SK-N-SH (cell line): ENCODE measurements around the gene BMF. TPM values are rescaled to one million over a fixed set of nuclear protein-coding genes. Genes with fewer than 3 reads are reported as not detected.

ENCODE experiments used
- CTCF ChIA-PET: fragments of 300-600, 350-600 bp; formaldehyde crosslinking; extraction: SDS; loops from one replicate; lab custom pipeline; 2021; lab: Yijun Ruan, JAX
- POLR2A ChIA-PET: fragments of 350-600 bp; sonication (Branson Sonifier 250); formaldehyde crosslinking; extraction: SDS; loops from one replicate; lab custom pipeline; 2020; ENCODE audit warnings: antibody characterized with exemption, inconsistent platforms; lab: Yijun Ruan, JAX
- DNase-seq: peaks from one replicate; pipeline ENCODE4 v3.0.0; 2012
- H2AFZ ChIP-seq: fragments of 200-600 bp; sonication (generic); 2 replicates; pipeline ENCODE4 v1.8.1; 2016; ENCODE audit warnings: antibody characterized with exemption, mild to moderate bottlenecking, low read depth
- H3F3A ChIP-seq: fragments of 200-600 bp; sonication (generic); replicated peaks from 2 replicates; pipeline ENCODE3; 2016; ENCODE audit warnings: antibody characterized with exemption, mild to moderate bottlenecking; ENCODE audit not compliant: insufficient read depth
- H3K27ac ChIP-seq, 2 experiments: fragments of 200-500 bp in 1 of 2; fragments of 200-600 bp in 1 of 2; sonication (Bioruptor generic) in 1 of 2; sonication (generic), shearing (Covaris generic) in 1 of 2; 2 replicates each; pipeline versions ENCODE4 v1.5.1 to v1.6.1; 2014 to 2016; ENCODE audit warnings: low read depth in 2 of 2, inconsistent platforms in 1 of 2, low read length in 1 of 2, mild to moderate bottlenecking in 1 of 2, mixed read lengths in 1 of 2
- H3K27me3 ChIP-seq: fragments of 200-600 bp; sonication (generic), shearing (Covaris generic); 2 replicates; pipeline ENCODE4 v1.6.1; 2016; ENCODE audit warnings: mixed run types; ENCODE audit not compliant: insufficient read depth
- H3K36me3 ChIP-seq, 2 experiments: fragments of 200-500 bp in 1 of 2; fragments of 200-600 bp in 1 of 2; sonication (Bioruptor generic) in 1 of 2; sonication (generic) in 1 of 2; replicated peaks in 1 of 2; 2 replicates each; pipeline versions ENCODE3 to v1.5.1; 2014 to 2016; ENCODE audit warnings: low read length in 1 of 2, mild to moderate bottlenecking in 1 of 2; ENCODE audit not compliant: insufficient read depth in 2 of 2, control insufficient read depth in 1 of 2
- H3K4me1 ChIP-seq, 2 experiments: fragments of 200-500 bp in 1 of 2; fragments of 200-600 bp in 1 of 2; sonication (Bioruptor generic) in 1 of 2; sonication (generic), shearing (Covaris generic) in 1 of 2; 2 replicates each; pipeline versions ENCODE4 v1.5.1 to v1.6.1; 2014 to 2016; ENCODE audit warnings: low read depth in 1 of 2, low read length in 1 of 2, mixed run types in 1 of 2; ENCODE audit not compliant: insufficient read depth in 2 of 2, control insufficient read depth in 1 of 2
- H3K4me2 ChIP-seq: fragments of 200-600 bp; sonication (generic), shearing (Covaris generic); 2 replicates; pipeline ENCODE4 v1.6.1; 2017; ENCODE audit warnings: mixed run types
- H3K4me3 ChIP-seq, 2 experiments: fragments of 200-500 bp in 1 of 2; fragments of 200-600 bp in 1 of 2; sonication (Bioruptor generic) in 1 of 2; sonication (generic), shearing (Covaris generic) in 1 of 2; 2 replicates each; pipeline versions ENCODE4 v1.5.1 to v1.8.1; 2014 to 2016; ENCODE audit warnings: low read depth in 2 of 2, inconsistent platforms in 1 of 2, low read length in 1 of 2, mild to moderate bottlenecking in 1 of 2, mixed read lengths in 1 of 2, moderate library complexity in 1 of 2
- H3K79me2 ChIP-seq: fragments of 200-600 bp; sonication (generic); 2 replicates; pipeline ENCODE4 v1.8.1; 2017; ENCODE audit warnings: mild to moderate bottlenecking; ENCODE audit not compliant: insufficient read depth
- H3K9ac ChIP-seq: fragments of 200-600 bp; sonication (generic); 2 replicates; pipeline ENCODE4 v1.6.1; 2017; ENCODE audit warnings: mixed run types
- H3K9me2 ChIP-seq: fragments of 200-600 bp; sonication (generic); 2 replicates; pipeline ENCODE4 v1.6.1; 2017; ENCODE audit warnings: mixed run types
- H3K9me3 ChIP-seq: fragments of 200-600 bp; sonication (generic); 2 replicates; pipeline ENCODE4 v1.6.1; 2017; ENCODE audit warnings: mixed run types, mild to moderate bottlenecking, moderate library complexity
- H4K20me1 ChIP-seq: fragments of 200-600 bp; sonication (generic); 2 replicates; pipeline ENCODE4 v1.6.1; 2017; ENCODE audit warnings: mild to moderate bottlenecking, mixed run types; ENCODE audit not compliant: insufficient read depth
- ELF1 ChIP-seq: IDR thresholded peaks from 2 replicates; pipeline ENCODE4 v1.4.0; 2012
- EP300 ChIP-seq, 2 experiments: IDR thresholded peaks; 2 replicates each; pipeline versions ENCODE4 v1.4.0 to v1.6.1; 2012; ENCODE audit warnings: borderline replicate concordance in 1 of 2, low read depth in 1 of 2, low read length in 1 of 2
- EZH2phosphoT487 ChIP-seq: fragments of 200-600 bp; sonication (generic); IDR thresholded peaks from 2 replicates; pipeline ENCODE4 v1.6.1; 2017; ENCODE audit warnings: low read depth, mixed run types, mild to moderate bottlenecking, antibody characterized with exemption, moderate library complexity, borderline replicate concordance
- FOSL2 ChIP-seq: IDR thresholded peaks from 2 replicates; pipeline ENCODE4 v1.4.0; 2012; ENCODE audit warnings: low read depth, mild to moderate bottlenecking, moderate library complexity, borderline replicate concordance
- FOXJ3 ChIP-seq: sonication (generic); formaldehyde crosslinking; IDR thresholded peaks from 2 replicates; pipeline ENCODE4 v1.5.1; 2020; ENCODE audit warnings: mild to moderate bottlenecking, missing genetic modification reagents
- GABPA ChIP-seq: IDR thresholded peaks from 2 replicates; pipeline ENCODE4 v1.4.0; 2012; ENCODE audit warnings: low read depth, mild to moderate bottlenecking
- GATA2 ChIP-seq: sonication (generic); formaldehyde crosslinking; IDR thresholded peaks from 2 replicates; pipeline ENCODE4 v1.5.0; 2020; ENCODE audit warnings: mild to moderate bottlenecking, missing genetic modification reagents
- MEF2A ChIP-seq: IDR thresholded peaks from 2 replicates; pipeline ENCODE4 v1.4.0; 2012; ENCODE audit warnings: low read depth, borderline replicate concordance
- RCOR1 ChIP-seq: fragments of 150-350 bp; IDR thresholded peaks from 2 replicates; pipeline ENCODE4 v1.6.1; 2017; ENCODE audit warnings: antibody characterized with exemption, low read length
- RFX5 ChIP-seq: IDR thresholded peaks from 2 replicates; pipeline ENCODE4 v1.6.1; 2012; ENCODE audit warnings: mild to moderate bottlenecking, improper control_type of control experiment, low read length
- RXRA ChIP-seq: IDR thresholded peaks from 2 replicates; pipeline ENCODE4 v1.4.0; 2012; ENCODE audit warnings: low read depth, mild to moderate bottlenecking, borderline replicate concordance
- SIN3A ChIP-seq: IDR thresholded peaks from 2 replicates; pipeline ENCODE4 v1.6.1; 2012; ENCODE audit warnings: low read depth, mild to moderate bottlenecking, low read length, moderate library complexity, borderline replicate concordance
- SMC3 ChIP-seq: IDR thresholded peaks from 2 replicates; pipeline ENCODE4 v1.6.1; 2012; ENCODE audit warnings: low read depth, low read length, improper control_type of control experiment
- TAF1 ChIP-seq: IDR thresholded peaks from 2 replicates; pipeline ENCODE4 v1.6.1; 2012; ENCODE audit warnings: low read depth, mild to moderate bottlenecking, low read length, moderate library complexity, borderline replicate concordance
- TCF12 ChIP-seq: IDR thresholded peaks from 2 replicates; pipeline ENCODE4 v1.4.0; 2012
- TEAD4 ChIP-seq: IDR thresholded peaks from 2 replicates; pipeline ENCODE4 v1.4.0; 2012; ENCODE audit warnings: mild to moderate bottlenecking, borderline replicate concordance; ENCODE audit not compliant: insufficient read depth
- WGBS: methylation state at CpG from one replicate; pipeline ENCODE4 v1.1.6; 2017; ENCODE audit warnings: low lambda C conversion rate; 5-methylcytosine and 5-hydroxymethylcytosine counted together
- polyA plus RNA-seq, 3 experiments: library from polyadenylated mRNA; depleted of rRNA; stranded (reverse); fragments of >200 nt; gene quantifications; 2 replicates each; pipeline ENCODE4 v1.2.3, GENCODE V29; 2012
- TF ChIP-seq, protein P1 (sequence below): fragments of 150-350 bp; IDR thresholded peaks from 2 replicates; pipeline ENCODE4 v1.6.1; 2016; ENCODE audit warnings: mild to moderate bottlenecking, low read depth, low read length
- TF ChIP-seq, protein P2 (sequence below): fragments of 150-350 bp; IDR thresholded peaks from 2 replicates; pipeline ENCODE4 v1.6.1; 2017; ENCODE audit warnings: antibody characterized with exemption, low read length, low read depth, borderline replicate concordance
- TF ChIP-seq, protein P3 (sequence below): fragments of 200-600 bp; sonication (generic); IDR thresholded peaks from 2 replicates; pipeline ENCODE4 v1.6.1; 2017; ENCODE audit warnings: antibody characterized with exemption, mild to moderate bottlenecking, moderate library complexity

The BMF gene
- polyA plus RNA-seq, 1 of the 3 experiments (the other 2 are of a cell fraction): 0.72 TPM

DNA sequence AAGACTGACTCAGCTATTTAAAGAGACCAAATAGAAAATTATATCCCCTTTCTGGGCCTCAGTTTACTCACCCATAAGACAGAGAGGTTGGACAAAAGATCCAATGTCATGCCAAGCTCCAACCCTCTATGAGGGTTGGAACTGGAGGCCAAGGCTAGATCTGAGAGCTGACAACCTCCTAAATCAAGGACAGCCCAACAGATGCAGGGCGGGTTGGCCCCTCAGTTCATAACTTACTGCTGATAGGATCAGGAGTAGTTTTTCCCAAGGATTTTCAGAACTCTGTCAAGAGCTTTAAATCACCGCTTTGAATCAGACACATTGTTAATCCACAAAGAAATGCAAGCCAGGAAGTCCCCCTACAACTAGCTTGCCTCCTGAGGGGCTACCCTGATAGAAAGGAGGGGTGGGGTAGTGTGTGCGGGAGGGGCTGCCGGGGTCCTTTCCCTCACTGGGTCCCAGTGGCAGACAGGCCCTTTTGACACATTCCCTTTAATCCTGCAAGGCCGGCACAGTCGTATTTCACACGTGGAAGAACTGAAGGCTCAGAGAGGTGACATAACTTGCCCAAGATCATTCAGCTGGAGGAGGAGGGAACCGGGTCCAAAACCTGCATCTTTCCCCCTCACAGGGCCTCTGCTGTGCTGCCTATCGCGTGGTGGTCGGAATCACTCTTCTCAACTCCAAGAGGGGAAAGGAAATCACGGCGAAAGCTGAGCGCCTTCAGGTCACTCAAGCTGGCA, 21.4 kb downstream of the BMF start (continued):
- no peak for TF ChIP-seq MEF2A
- TF ChIP-seq TCF12: no peak
- TF ChIP-seq TAF1: no peak
- no peak for TF ChIP-seq GABPA
- no peak for TF ChIP-seq GATA2 (CRISPR knock-in tag)
- no peak for TF ChIP-seq RFX5

DNA sequence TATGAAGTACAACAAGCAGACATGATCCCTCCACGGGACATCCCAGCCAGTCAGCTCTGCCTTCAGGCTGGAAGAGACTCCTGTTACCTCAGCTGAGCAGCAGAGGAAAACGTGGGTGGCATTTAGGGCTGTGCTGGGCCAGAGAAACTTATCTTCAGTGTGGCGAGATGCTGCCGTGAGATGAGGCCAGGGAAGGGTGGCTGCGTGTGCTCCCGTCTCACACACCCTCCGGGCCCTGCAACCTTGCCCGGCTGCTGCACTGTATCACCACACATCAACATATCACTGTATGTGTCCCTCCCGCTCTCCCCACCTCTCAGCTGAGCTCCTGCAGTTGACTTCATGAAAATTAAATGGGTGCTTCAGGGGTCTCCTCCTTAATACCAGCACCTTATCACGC, 23.4 kb downstream of the BMF start:
- no peaks in the 10 kb centered on the region for H3F3A ChIP-seq
- H2AFZ ChIP-seq: no peak overlapping the region
- H3K27ac ChIP-seq: no peak overlapping the region
- no peaks in the 10 kb centered on the region for H4K20me1 ChIP-seq
- no peak overlapping the region for H3K4me3 ChIP-seq
- TF ChIP-seq, protein P1, sequence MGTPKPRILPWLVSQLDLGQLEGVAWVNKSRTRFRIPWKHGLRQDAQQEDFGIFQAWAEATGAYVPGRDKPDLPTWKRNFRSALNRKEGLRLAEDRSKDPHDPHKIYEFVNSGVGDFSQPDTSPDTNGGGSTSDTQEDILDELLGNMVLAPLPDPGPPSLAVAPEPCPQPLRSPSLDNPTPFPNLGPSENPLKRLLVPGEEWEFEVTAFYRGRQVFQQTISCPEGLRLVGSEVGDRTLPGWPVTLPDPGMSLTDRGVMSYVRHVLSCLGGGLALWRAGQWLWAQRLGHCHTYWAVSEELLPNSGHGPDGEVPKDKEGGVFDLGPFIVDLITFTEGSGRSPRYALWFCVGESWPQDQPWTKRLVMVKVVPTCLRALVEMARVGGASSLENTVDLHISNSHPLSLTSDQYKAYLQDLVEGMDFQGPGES: no peak
- TF ChIP-seq GATA2 (CRISPR knock-in tag): no peak
- no peak for TF ChIP-seq RCOR1
- TF ChIP-seq EZH2phosphoT487: no peak
- TF ChIP-seq GABPA: no peak
- TF ChIP-seq, protein P2, sequence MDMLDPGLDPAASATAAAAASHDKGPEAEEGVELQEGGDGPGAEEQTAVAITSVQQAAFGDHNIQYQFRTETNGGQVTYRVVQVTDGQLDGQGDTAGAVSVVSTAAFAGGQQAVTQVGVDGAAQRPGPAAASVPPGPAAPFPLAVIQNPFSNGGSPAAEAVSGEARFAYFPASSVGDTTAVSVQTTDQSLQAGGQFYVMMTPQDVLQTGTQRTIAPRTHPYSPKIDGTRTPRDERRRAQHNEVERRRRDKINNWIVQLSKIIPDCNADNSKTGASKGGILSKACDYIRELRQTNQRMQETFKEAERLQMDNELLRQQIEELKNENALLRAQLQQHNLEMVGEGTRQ: no peak
- TF ChIP-seq SMC3: no peak
- no peak for TF ChIP-seq ELF1
- no peak for DNase-seq
- peaks cover 46 to 47% of the 10 kb centered on the region in 2 experiments for H3K4me1 ChIP-seq
- H3K27me3 ChIP-seq: no peaks in the 10 kb centered on the region
- no peaks in the 10 kb centered on the region for H3K9me3 ChIP-seq
- no peaks in the 10 kb centered on the region for H3K9me2 ChIP-seq
- CTCF ChIA-PET: interaction anchor here (1.2 to 14.1 kb wide), 2 partner anchors 12 to 19 kb away, joined by 3 to 137 read pairs; no protein-coding TSS in a partner anchor
- POLR2A ChIA-PET: no interaction called here
- 74% methylated on average over 8 of the region's 10 CpGs for WGBS
- H3K79me2 ChIP-seq: no peaks in the 10 kb centered on the region
- no peak overlapping the region for H3K9ac ChIP-seq
- H3K36me3 ChIP-seq: no peaks in the 10 kb centered on the region
- no peak overlapping the region for H3K4me2 ChIP-seq

DNA sequence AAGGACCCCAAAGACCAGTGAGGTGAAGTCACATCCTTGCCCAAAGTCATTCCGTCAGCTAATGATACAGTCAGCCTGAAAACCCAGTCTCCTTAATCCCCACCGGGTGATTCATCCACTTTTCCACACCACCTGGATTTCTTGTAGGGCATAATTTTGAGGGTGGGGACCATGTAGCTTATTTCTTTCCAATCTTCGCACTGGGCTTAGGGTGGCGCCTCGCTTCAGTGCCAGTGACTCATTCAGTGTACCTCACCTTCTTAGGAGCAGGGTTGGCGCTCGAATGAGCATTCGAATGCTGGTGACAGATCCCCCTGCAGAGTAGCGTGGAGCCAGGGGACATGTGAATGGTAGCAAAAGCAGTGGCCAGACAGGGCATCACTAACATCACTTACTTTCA, 24.0 kb downstream of the BMF start:
- WGBS: 93% methylated on average over 5 of the region's 9 CpGs
- Histone ChIP-seq H3K4me1 (peaks cover 41 to 47% of the 10 kb centered on the region in 2 experiments), H4K20me1 (no peaks in the 10 kb centered on the region), H3K4me3 (no peak overlapping the region), H3K9me3 (no peaks in the 10 kb centered on the region), H3K9me2 (no peaks in the 10 kb centered on the region), H3K79me2 (no peaks in the 10 kb centered on the region), H3K36me3 (no peaks in the 10 kb centered on the region), H3K27ac (no peak overlapping the region), H2AFZ (no peak overlapping the region), H3K9ac (no peak overlapping the region), H3K4me2 (no peak overlapping the region), H3F3A (no peaks in the 10 kb centered on the region), H3K27me3 (no peaks in the 10 kb centered on the region)
- ChIA-PET CTCF (interaction anchor here (1.2 to 14.1 kb wide), 4 partner anchors 12 to 133 kb away, joined by 3 to 137 read pairs (median 4); no protein-coding TSS in a partner anchor), POLR2A (no interaction called here)
- no peak for DNase-seq
- TF ChIP-seq GABPA (no peak), EP300 (IDR thresholded peaks at IDR 0.05; ENCODE audit: borderline replicate concordance in 1 of 2, low read depth in 1 of 2, low read length in 1 of 2) (no peak), GATA2 (CRISPR knock-in tag) (no peak), RXRA (no peak), SIN3A (no peak), TCF12 (no peak), FOSL2 (no peak), TEAD4 (no peak), FOXJ3 (no peak)
- TF ChIP-seq, protein P3, sequence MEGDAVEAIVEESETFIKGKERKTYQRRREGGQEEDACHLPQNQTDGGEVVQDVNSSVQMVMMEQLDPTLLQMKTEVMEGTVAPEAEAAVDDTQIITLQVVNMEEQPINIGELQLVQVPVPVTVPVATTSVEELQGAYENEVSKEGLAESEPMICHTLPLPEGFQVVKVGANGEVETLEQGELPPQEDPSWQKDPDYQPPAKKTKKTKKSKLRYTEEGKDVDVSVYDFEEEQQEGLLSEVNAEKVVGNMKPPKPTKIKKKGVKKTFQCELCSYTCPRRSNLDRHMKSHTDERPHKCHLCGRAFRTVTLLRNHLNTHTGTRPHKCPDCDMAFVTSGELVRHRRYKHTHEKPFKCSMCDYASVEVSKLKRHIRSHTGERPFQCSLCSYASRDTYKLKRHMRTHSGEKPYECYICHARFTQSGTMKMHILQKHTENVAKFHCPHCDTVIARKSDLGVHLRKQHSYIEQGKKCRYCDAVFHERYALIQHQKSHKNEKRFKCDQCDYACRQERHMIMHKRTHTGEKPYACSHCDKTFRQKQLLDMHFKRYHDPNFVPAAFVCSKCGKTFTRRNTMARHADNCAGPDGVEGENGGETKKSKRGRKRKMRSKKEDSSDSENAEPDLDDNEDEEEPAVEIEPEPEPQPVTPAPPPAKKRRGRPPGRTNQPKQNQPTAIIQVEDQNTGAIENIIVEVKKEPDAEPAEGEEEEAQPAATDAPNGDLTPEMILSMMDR: no peak
- TF ChIP-seq, protein P1: no peak
